Activated CD4-positive, alpha-beta T cell treated with anti-CD3 and anti-CD28 coated beads for 36 hours (primary cell): ENCODE results near the gene GZF1. TPM values are rescaled to one million over a fixed set of nuclear protein-coding genes. Genes with fewer than 3 reads are reported as not detected.
A peak's percentile ranks its signal among the peaks of the same experiment; 100 is the strongest.

Source experiments
- ATAC-seq: fragments of 200-7000 bp; cut with Tn5 transposase; one replicate; pipeline ENCODE4 v1.10.0; 2021; ENCODE audit warnings: mild to moderate bottlenecking, moderate library complexity
- CTCF ChIA-PET: fragments of 350-600 bp; sonication (Branson Sonifier 250); formaldehyde crosslinking; loops from one replicate; lab custom pipeline; 2021; ENCODE audit warnings: antibody characterized with exemption; lab: Charles Lee
- POLR2A ChIA-PET: fragments of 350-600 bp; sonication (Branson Sonifier 250); formaldehyde crosslinking; loops from one replicate; lab custom pipeline; 2021; ENCODE audit warnings: antibody characterized with exemption, inconsistent platforms; lab: Charles Lee
- DNase-seq: peaks from one replicate; pipeline ENCODE4 v3.0.0-alpha.2; 2020
- H3K27ac Mint-ChIP-seq: one replicate; pipeline ENCODE4 v1.8.0; 2021; ENCODE audit warnings: mixed read lengths
- H3K27me3 Mint-ChIP-seq: one replicate; pipeline ENCODE4 v1.8.0; 2021; ENCODE audit warnings: mixed read lengths
- H3K36me3 Mint-ChIP-seq: one replicate; pipeline ENCODE4 v1.8.0; 2021; ENCODE audit warnings: low read depth, mixed read lengths
- H3K4me1 Mint-ChIP-seq: one replicate; pipeline ENCODE4 v1.8.0; 2021; ENCODE audit warnings: mixed read lengths
- H3K4me3 Mint-ChIP-seq: one replicate; pipeline ENCODE4 v1.8.0; 2021; ENCODE audit warnings: mild to moderate bottlenecking, moderate library complexity, mixed read lengths
- H3K9me3 Mint-ChIP-seq: one replicate; pipeline ENCODE4 v1.8.0; 2021; ENCODE audit warnings: low read depth, mixed read lengths
- intact Hi-C, 2 experiments: fragments of 100-400 bp; cut with DNase I in 1 of 2; cut with micrococcal nuclease in 1 of 2; formaldehyde crosslinking; loops; one replicate each; pipeline versions ENCODE4 v1.14.2 to v1.15.1; 2022 to 2024; cut with DNase I, micrococcal nuclease
- total RNA-seq, 2 experiments: library from RNA; stranded (reverse); gene quantifications; one replicate each; pipeline ENCODE4 v1.2.3, GENCODE V29; 2021

The GZF1 gene
- total RNA-seq, 2 experiments from 2014 or later: 6.9 to 8.9 TPM

- POLR2A ChIA-PET: no interaction called here
- Mint-ChIP-seq H3K4me3 (no peak overlapping the region), H3K27me3 (no peaks in the 10 kb centered on the region), H3K9me3 (no peaks in the 10 kb centered on the region), H3K36me3 (no peaks in the 10 kb centered on the region), H3K4me1 (no peaks in the 10 kb centered on the region), H3K27ac (no peak overlapping the region)
- DNase-seq: no peak
- CTCF ChIA-PET: interaction anchor here (0.7 kb wide), 1 partner anchor 640 kb away, joined by 3 read pairs; no protein-coding TSS in a partner anchor
- no peak for ATAC-seq
- intact Hi-C loops: no loop called here
Measured at GRCh38 chr20:23331450-23332350, 30.3 kb upstream of the GZF1 start.

GRCh38 chr20:23332467-23332866, 29.5 kb upstream of the GZF1 start:
- CTCF ChIA-PET: no interaction called here
- Mint-ChIP-seq H3K4me3 (no peak overlapping the region), H3K9me3 (no peaks in the 10 kb centered on the region), H3K4me1 (no peaks in the 10 kb centered on the region), H3K27me3 (no peaks in the 10 kb centered on the region), H3K36me3 (no peaks in the 10 kb centered on the region), H3K27ac (no peak overlapping the region)
- POLR2A ChIA-PET: no interaction called here
- no peak for DNase-seq
- no peak for ATAC-seq
- intact Hi-C loops: no loop called here

- no peak for ATAC-seq
- no peak overlapping the region for H3K4me3 Mint-ChIP-seq
- no peaks in the 10 kb centered on the region for H3K27me3 Mint-ChIP-seq
- no peak overlapping the region for H3K27ac Mint-ChIP-seq
- ChIA-PET CTCF (no interaction called here), POLR2A (no interaction called here)
- H3K36me3 Mint-ChIP-seq: no peaks in the 10 kb centered on the region
- intact Hi-C loops: no loop called here
- no peak for DNase-seq
- no peaks in the 10 kb centered on the region for H3K4me1 Mint-ChIP-seq
- no peaks in the 10 kb centered on the region for H3K9me3 Mint-ChIP-seq
Measured at GRCh38 chr20:23334111-23334510, 27.9 kb upstream of the GZF1 start.

GRCh38 chr20:23335521-23335920, 26.5 kb upstream of the GZF1 start:
- no peaks in the 10 kb centered on the region for H3K27me3 Mint-ChIP-seq
- intact Hi-C loops: no loop called here

GRCh38 chr20:23336476-23336875, 25.5 kb upstream of the GZF1 start:
- ATAC-seq: no peak
- Mint-ChIP-seq H3K27ac (no peak overlapping the region), H3K27me3 (no peaks in the 10 kb centered on the region), H3K4me1 (no peaks in the 10 kb centered on the region), H3K4me3 (no peak overlapping the region), H3K36me3 (no peaks in the 10 kb centered on the region), H3K9me3 (no peaks in the 10 kb centered on the region)
- ChIA-PET CTCF (no interaction called here), POLR2A (no interaction called here)
- DNase-seq: no peak
- intact Hi-C loops: no loop called here

More at GRCh38 chr20:23335521-23335920, 26.5 kb upstream of the GZF1 start:
- no peaks in the 10 kb centered on the region for H3K36me3 Mint-ChIP-seq
- DNase-seq (no peak), ATAC-seq (no peak)
- H3K4me1 Mint-ChIP-seq: no peaks in the 10 kb centered on the region
- H3K4me3 Mint-ChIP-seq: no peak overlapping the region
- no peak overlapping the region for H3K27ac Mint-ChIP-seq
- ChIA-PET CTCF (no interaction called here), POLR2A (no interaction called here)
- no peaks in the 10 kb centered on the region for H3K9me3 Mint-ChIP-seq

- Mint-ChIP-seq H3K36me3 (no peaks in the 10 kb centered on the region), H3K27ac (no peak overlapping the region), H3K27me3 (no peaks in the 10 kb centered on the region), H3K9me3 (no peaks in the 10 kb centered on the region), H3K4me1 (no peaks in the 10 kb centered on the region), H3K4me3 (no peak overlapping the region)
- CTCF ChIA-PET: no interaction called here
- no peak for ATAC-seq
- intact Hi-C loops: no loop called here
- POLR2A ChIA-PET: interaction anchor here (0.6 kb wide), 1 partner anchor 52 kb away, joined by 6 read pairs; no protein-coding TSS in a partner anchor
- DNase-seq: no peak
Measured at GRCh38 chr20:23337312-23337711, 24.7 kb upstream of the GZF1 start.

- CTCF ChIA-PET: interaction anchor here (1.0 to 2.7 kb wide), 4 partner anchors 17 to 655 kb away, joined by 3 to 13 read pairs (median 4); no protein-coding TSS in a partner anchor
- H3K27ac Mint-ChIP-seq: no peak overlapping the region
- no peak overlapping the region for H3K4me3 Mint-ChIP-seq
- no peaks in the 10 kb centered on the region for H3K9me3 Mint-ChIP-seq
- POLR2A ChIA-PET: no interaction called here
- no peaks in the 10 kb centered on the region for H3K27me3 Mint-ChIP-seq
- no peaks in the 10 kb centered on the region for H3K4me1 Mint-ChIP-seq
- ATAC-seq (no peak), DNase-seq (no peak)
- intact Hi-C loops: loop anchor here (1.0 to 10.0 kb wide), 4 partner anchors 285 to 1003 kb away; no protein-coding TSS in a partner anchor
- no peaks in the 10 kb centered on the region for H3K36me3 Mint-ChIP-seq
Measured at GRCh38 chr20:23339986-23340385, 22.0 kb upstream of the GZF1 start.

GRCh38 chr20:23340524-23340923, 21.5 kb upstream of the GZF1 start:
- Mint-ChIP-seq H3K4me1 (no peaks in the 10 kb centered on the region), H3K27me3 (no peaks in the 10 kb centered on the region), H3K9me3 (no peaks in the 10 kb centered on the region), H3K27ac (no peak overlapping the region), H3K36me3 (no peaks in the 10 kb centered on the region), H3K4me3 (no peak overlapping the region)
- DNase-seq: peak; percentile 61
- ChIA-PET CTCF (interaction anchor here (0.6 to 2.7 kb wide), 8 partner anchors 17 to 1000 kb away, joined by 3 to 13 read pairs (median 3); no protein-coding TSS in a partner anchor), POLR2A (no interaction called here)
- intact Hi-C loops: loop anchor here (1.0 to 10.0 kb wide), 4 partner anchors 286 to 1003 kb away; no protein-coding TSS in a partner anchor
- peak; percentile 47 for ATAC-seq

- H3K27me3 Mint-ChIP-seq: no peaks in the 10 kb centered on the region
- CTCF ChIA-PET: interaction anchor here (0.6 to 2.7 kb wide), 7 partner anchors 18 to 1000 kb away, joined by 3 to 13 read pairs (median 3); no protein-coding TSS in a partner anchor
- no peak for DNase-seq
- intact Hi-C loops: loop anchor here (5.0 to 10.0 kb wide), 3 partner anchors 286 to 1004 kb away; no protein-coding TSS in a partner anchor
- H3K36me3 Mint-ChIP-seq: no peaks in the 10 kb centered on the region
- ATAC-seq: no peak
- no peak overlapping the region for H3K4me3 Mint-ChIP-seq
- POLR2A ChIA-PET: no interaction called here
- no peaks in the 10 kb centered on the region for H3K9me3 Mint-ChIP-seq
- no peak overlapping the region for H3K27ac Mint-ChIP-seq
- no peaks in the 10 kb centered on the region for H3K4me1 Mint-ChIP-seq
Measured at GRCh38 chr20:23341073-23341472, 20.9 kb upstream of the GZF1 start.

GRCh38 chr20:23343590-23343989, 18.4 kb upstream of the GZF1 start:
- no peak overlapping the region for H3K4me3 Mint-ChIP-seq
- DNase-seq (no peak), ATAC-seq (no peak)
- peaks cover under 1% of the 10 kb centered on the region for H3K4me1 Mint-ChIP-seq
- no peaks in the 10 kb centered on the region for H3K36me3 Mint-ChIP-seq
- no peaks in the 10 kb centered on the region for H3K27me3 Mint-ChIP-seq
- H3K27ac Mint-ChIP-seq: no peak overlapping the region
- intact Hi-C loops: loop anchor here (5.0 to 10.0 kb wide), 3 partner anchors 289 to 1006 kb away; no protein-coding TSS in a partner anchor
- POLR2A ChIA-PET: no interaction called here
- no peaks in the 10 kb centered on the region for H3K9me3 Mint-ChIP-seq
- CTCF ChIA-PET: interaction anchor here (0.6 kb wide), 1 partner anchor 14 kb away, joined by 3 read pairs; no protein-coding TSS in a partner anchor

- no peak overlapping the region for H3K4me3 Mint-ChIP-seq
- intact Hi-C loops: loop anchor here (5.0 to 10.0 kb wide), 3 partner anchors 290 to 1007 kb away; no protein-coding TSS in a partner anchor
- H3K4me1 Mint-ChIP-seq: peaks cover 7% of the 10 kb centered on the region
- no peak for ATAC-seq
- POLR2A ChIA-PET: no interaction called here
- H3K36me3 Mint-ChIP-seq: no peaks in the 10 kb centered on the region
- no peak overlapping the region for H3K27ac Mint-ChIP-seq
- CTCF ChIA-PET: interaction anchor here (0.6 kb wide), 1 partner anchor 14 kb away, joined by 3 read pairs; no protein-coding TSS in a partner anchor
- no peak for DNase-seq
- H3K27me3 Mint-ChIP-seq: no peaks in the 10 kb centered on the region
- H3K9me3 Mint-ChIP-seq: no peaks in the 10 kb centered on the region
Measured at GRCh38 chr20:23344336-23344735, 17.6 kb upstream of the GZF1 start.
